Adrenal gland (tissue), 12 donors: ENCODE data around the gene GSK3A. TPM values are rescaled to one million over a fixed set of nuclear protein-coding genes. Genes with fewer than 3 reads are reported as not detected.

ENCODE experiments used
- DNase-seq, 7 donors: peaks; one replicate each; pipeline ENCODE4 v3.0.0-alpha.2; 2019 to 2020
- H3K27ac ChIP-seq, 5 donors: fragments of 200-600 bp; sonication (generic) in 4 of 5; 1 replicate in 3 of 5; 2 replicates in 2 of 5; pipeline versions ENCODE4 v1.5.1 to v1.8.0; 2016 to 2020; ENCODE audit warnings: mild to moderate bottlenecking in 1 of 5
- H3K27me3 ChIP-seq: fragments of 200-600 bp; 2 replicates; pipeline ENCODE4 v1.8.0; 2021
- H3K36me3 ChIP-seq, 2 donors: fragments of 200-600 bp; replicated peaks in 1 of 2; 1 replicate in 1 of 2; 2 replicates in 1 of 2; pipeline versions ENCODE4 v1.5.1 to v1.8.0; 2018 to 2022
- H3K4me1 ChIP-seq, 2 donors: fragments of 200-600 bp; replicated peaks in 1 of 2; 1 replicate in 1 of 2; 2 replicates in 1 of 2; pipeline versions ENCODE4 v1.5.1 to v1.8.0; 2018 to 2021
- H3K4me3 ChIP-seq, 4 donors: fragments of 200-600 bp; sonication (generic) in 3 of 4; one replicate each; pipeline ENCODE4 v1.5.1; 2016 to 2018
- H3K9me3 ChIP-seq, 3 donors: fragments of 200-600 bp; sonication (generic) in 1 of 3; replicated peaks in 1 of 3; 1 replicate in 2 of 3; 2 replicates in 1 of 3; pipeline versions ENCODE4 v1.5.1 to v1.8.0; 2016 to 2021
- POLR2A ChIP-seq, 2 donors: fragments of 450-650 bp; IDR thresholded peaks; one replicate each; pipeline ENCODE4 v1.6.1; 2017; ENCODE audit warnings: antibody characterized with exemption in 2 of 2, mild to moderate bottlenecking in 2 of 2, moderate library complexity in 1 of 2
- WGBS, 4 donors: extraction: QIAGEN DNeasy Blood & Tissue Kit in 2 of 4; methylation state at CpG; one replicate each; pipeline versions ENCODE4 v1.1.5 to v1.1.7; 2013 to 2017; 5-methylcytosine and 5-hydroxymethylcytosine counted together
- intact Hi-C, 2 donors: fragments of 100-400 bp; cut with DNase I; formaldehyde crosslinking; loops; one replicate each; pipeline versions ENCODE4 v1.14.1 to v1.15.0; 2022 to 2023
- polyA plus RNA-seq, 3 donors: library from polyadenylated mRNA; stranded (reverse); fragments of 200-250 nt in 2 of 3; fragments of 350-450 nt in 1 of 3; fragmentation: Illumina TruSeq in 1 of 3; extraction: RNeasy Lipid Tissue Mini Kit (QIAGEN cat#74804) in 1 of 3; gene quantifications; one replicate each; pipeline ENCODE4 v1.2.3, GENCODE V29; 2013 to 2014
- total RNA-seq, 9 donors: library from RNA; depleted of rRNA in 4 of 9; stranded (reverse); fragments of >200 nt in 4 of 9; fragments of 120-200 nt in 1 of 9; fragmentation: NEBNext Ultra II Directional in 1 of 9; extraction: Animal tissue kit (Norgen Biotek cat#: 25700) in 1 of 9; gene quantifications; one replicate each; pipeline versions ENCODE4 v1.1.0 to v1.2.4, GENCODE V29; 2013 to 2023
- TF ChIP-seq, protein P1 (sequence below), 6 experiments: fragments of 450-650 bp in 4 of 6; fragments of 200-600 bp in 2 of 6; sonication (generic) in 1 of 6; IDR thresholded peaks; 1 replicate in 5 of 6; 2 replicates in 1 of 6; pipeline versions ENCODE4 v1.5.1 to v1.8.0; 2016 to 2021; ENCODE audit warnings: antibody characterized with exemption in 6 of 6, mild to moderate bottlenecking in 2 of 6, moderate library complexity in 1 of 6
- donor health status: healthy with polysubstance abuse.
- donor health status: Bipolar disorder and iron deficiency.
- donor health status: DM: yes; HTN: yes; CAD: no.
- donor health status: DM: no; HTN: no; CAD: no.
- donor health status: DM: no; HTN: no; CAD: no.
- donor health status: DM: yes; HTN: yes; CAD: no.

Gene GSK3A
- total and polyA plus RNA-seq, 12 donors = 19.5 to 94.9 (median 49.7) TPM

DNA sequence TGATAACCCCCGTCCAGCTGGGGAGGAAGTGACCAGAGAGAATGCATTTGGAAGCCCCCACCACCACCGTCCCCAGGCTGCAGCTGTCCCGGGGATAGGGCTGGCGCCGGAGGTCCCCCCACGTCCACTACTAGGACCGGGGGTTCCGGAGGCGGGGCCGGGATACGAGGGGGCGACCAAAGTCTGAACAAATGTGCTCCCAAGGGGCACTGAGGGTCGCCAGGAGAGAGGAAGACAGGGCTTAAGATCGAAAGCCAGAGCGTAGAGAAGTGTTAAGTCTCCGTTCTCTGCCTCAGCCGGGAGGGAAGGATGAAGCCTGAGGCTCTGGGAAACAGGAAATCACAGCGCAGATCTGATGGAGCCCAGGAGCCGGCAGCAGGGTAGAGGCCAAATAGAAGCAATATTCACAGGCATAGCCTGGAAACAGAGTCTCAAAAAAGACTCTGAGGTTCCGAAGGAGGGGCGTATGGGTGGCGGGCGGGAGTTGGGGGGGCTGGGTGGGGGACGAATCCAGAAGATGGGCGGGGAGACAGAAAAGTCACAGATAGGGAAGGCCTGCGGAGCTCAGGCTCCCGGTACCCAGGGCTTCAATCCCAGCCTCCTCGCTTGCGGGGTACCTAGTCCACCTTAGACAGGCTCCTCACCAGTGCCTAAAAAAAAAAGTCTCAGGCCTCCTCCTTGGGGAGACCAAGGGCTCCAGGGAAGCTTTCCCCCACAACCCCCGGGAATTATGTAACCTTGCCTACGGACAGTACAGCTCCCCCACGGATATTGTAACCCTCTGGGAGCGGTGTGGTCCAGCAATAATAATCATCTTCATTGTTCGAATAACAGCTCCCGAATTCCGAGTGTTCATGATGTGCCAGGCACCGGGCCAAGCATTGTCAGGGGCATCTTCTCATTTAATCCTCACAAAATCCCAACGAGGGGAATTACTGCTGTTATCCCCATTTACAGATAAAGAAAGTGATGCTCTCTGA is 13.7 kb upstream of the GSK3A start:
- intact Hi-C loops = loop anchor here in 1 of 2 donors (2.0 kb wide), 1 partner anchor 13 kb away; the partner anchor contains the start of gene CIC
- TF ChIP-seq, protein P1, sequence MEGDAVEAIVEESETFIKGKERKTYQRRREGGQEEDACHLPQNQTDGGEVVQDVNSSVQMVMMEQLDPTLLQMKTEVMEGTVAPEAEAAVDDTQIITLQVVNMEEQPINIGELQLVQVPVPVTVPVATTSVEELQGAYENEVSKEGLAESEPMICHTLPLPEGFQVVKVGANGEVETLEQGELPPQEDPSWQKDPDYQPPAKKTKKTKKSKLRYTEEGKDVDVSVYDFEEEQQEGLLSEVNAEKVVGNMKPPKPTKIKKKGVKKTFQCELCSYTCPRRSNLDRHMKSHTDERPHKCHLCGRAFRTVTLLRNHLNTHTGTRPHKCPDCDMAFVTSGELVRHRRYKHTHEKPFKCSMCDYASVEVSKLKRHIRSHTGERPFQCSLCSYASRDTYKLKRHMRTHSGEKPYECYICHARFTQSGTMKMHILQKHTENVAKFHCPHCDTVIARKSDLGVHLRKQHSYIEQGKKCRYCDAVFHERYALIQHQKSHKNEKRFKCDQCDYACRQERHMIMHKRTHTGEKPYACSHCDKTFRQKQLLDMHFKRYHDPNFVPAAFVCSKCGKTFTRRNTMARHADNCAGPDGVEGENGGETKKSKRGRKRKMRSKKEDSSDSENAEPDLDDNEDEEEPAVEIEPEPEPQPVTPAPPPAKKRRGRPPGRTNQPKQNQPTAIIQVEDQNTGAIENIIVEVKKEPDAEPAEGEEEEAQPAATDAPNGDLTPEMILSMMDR (IDR thresholded peaks at IDR 0.05) = no peak
- peak; percentile 25 to 54 for TF ChIP-seq POLR2A (IDR thresholded peaks at IDR 0.05)
- H3K36me3 ChIP-seq = no peaks in the 10 kb centered on the region
- H3K27me3 ChIP-seq = no peaks in the 10 kb centered on the region
- peak in 6 of 7 donors; percentile 53 to 78 (median 62) for DNase-seq
- peaks cover 31 to 33% of the 10 kb centered on the region in 2 donors for H3K4me1 ChIP-seq
- 5 to 6% (median 5%) methylated on average over 32 to 38 of the region's 38 CpGs for WGBS, 4 donors
- peak overlapping the region in 3 of 4 donors; percentile 65 to 90 (median 81) for H3K4me3 ChIP-seq
- H3K27ac ChIP-seq = peak overlapping the region; percentile 54 to 100 (median 99)
- H3K9me3 ChIP-seq = no peaks in the 10 kb centered on the region

DNA sequence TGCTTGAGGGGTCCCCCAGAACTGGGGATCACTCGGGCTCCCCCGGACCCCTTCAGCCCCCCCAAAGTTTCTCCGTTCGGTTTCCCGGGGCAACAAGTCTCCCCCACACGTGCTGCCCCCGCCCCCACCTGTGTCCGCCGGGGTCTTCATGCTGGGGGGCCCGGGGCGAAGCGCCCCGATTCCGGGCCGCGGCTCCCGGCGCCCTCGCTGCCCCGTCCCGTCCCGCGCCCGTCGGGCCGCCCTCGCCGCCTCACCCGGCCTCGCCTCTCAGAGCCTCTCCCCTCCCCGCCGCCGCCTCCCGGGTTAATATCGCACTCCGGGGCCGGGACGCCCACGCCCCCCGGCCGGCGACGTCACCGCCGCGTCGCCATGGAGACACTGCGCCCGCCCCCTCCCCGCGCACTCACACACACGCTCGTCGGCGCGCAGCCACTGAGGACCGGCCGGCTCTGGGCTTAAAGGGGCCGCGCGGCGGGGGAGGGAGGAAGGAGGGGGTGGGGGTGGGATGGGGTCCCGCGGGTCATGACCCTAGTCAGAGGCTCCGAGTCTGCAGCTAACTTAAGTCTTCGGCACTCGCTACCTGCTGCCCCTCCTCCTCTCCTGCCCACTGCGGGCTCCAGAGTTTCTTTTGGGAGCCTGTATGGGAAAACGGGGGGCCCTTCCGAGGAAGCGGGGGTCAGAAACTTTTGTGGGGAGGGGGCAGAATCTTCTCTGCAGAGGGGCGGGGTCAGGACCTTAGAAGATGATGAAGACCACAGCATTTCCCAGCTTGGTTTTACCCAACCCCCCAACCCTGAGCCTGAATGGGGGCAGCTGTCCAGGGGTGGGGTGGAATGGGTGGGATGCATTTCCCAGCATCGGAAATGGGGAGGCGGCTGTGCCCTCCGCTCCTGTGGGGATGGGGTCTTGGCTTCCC is 12.7 kb upstream of the GSK3A start, which contains the start of gene ERF:
ERF (minus strand) TSS at position 279 of the 916 bp plus-strand sequence; CDS start at position 150, 129 bp downstream.
- Histone ChIP-seq H3K27ac (peak within 1 kb of the TSS; percentile 88 to 100 (median 99)), H3K36me3 (peaks cover 0 to under 1% of the 10 kb centered on the region in 2 donors), H3K9me3 (no peaks in the 10 kb centered on the region), H3K4me3 (peak within 1 kb of the TSS; percentile 65 to 90 (median 86)), H3K27me3 (no peaks in the 10 kb centered on the region), H3K4me1 (peaks cover 40 to 43% of the 10 kb centered on the region in 2 donors)
- TF ChIP-seq POLR2A (IDR thresholded peaks at IDR 0.05) = peak; percentile 97 to 99
- TF ChIP-seq, protein P1 (IDR thresholded peaks at IDR 0.05) = no peak
- WGBS, 4 donors = 0 to 3% (median 0%) methylated on average over 3 to 75 of the region's 75 CpGs
- DNase-seq = peak; percentile 93 to 97 (median 95)
- intact Hi-C loops = loop anchor here in 1 of 2 donors (2.0 kb wide), 1 partner anchor 14 kb away; the partner anchor contains the start of gene CIC

DNA sequence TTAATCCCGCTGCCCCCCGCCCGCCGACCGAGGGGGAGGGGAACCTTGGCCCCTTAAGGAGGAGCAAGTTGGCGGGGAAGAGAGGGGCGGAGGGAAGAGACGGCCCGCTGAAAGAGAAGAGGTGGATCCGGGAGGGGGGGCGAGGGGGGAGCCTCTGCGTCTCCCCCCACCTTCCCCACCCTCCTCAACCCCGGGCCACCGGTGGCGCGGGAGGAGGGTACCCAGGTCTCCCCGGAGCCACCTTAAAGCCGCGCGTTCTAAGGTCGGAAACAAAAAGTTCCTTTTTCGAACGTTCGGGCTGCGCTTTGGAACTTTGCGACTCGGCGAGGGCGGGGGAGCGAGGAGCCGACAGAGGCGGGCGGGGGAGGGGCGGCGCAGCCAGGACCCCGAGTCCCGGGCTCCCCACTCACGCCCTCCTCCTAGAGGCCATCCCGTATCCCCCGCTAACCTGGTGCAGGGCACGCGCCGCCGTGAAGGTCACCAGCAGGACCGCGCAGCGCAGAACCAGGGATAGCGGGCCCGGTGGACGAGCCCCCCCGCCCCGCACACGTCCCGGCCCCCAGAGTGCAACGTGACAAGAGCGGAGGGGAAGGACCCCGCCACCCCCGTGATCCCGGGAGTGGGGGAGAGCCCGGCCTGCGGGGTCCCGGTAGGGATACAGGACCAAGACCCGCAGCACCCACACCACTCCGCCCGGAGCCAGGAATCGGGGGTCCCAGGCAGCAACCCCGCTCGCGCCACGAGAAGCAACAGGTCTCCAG is 11.9 kb upstream of the GSK3A start:
- WGBS, 4 donors = 0 to 4% (median 1%) methylated on average over 4 to 69 of the region's 70 CpGs
- peak; percentile 67 to 85 (median 80) for DNase-seq
- intact Hi-C loops = loop anchor here in 1 of 2 donors (2.0 kb wide), 1 partner anchor 15 kb away; the partner anchor contains the start of gene CIC

More for the DNA sequence above, 11.9 kb upstream of the GSK3A start:
- TF ChIP-seq, protein P1 (IDR thresholded peaks at IDR 0.05) = peak in 1 of 6 experiments; percentile 11
- peak in 1 of 2 donors; percentile 49 for TF ChIP-seq POLR2A (IDR thresholded peaks at IDR 0.05)
- H3K27ac ChIP-seq = peak overlapping the region; percentile 88 to 100 (median 99)
- H3K9me3 ChIP-seq = no peaks in the 10 kb centered on the region
- peaks cover 44 to 51% of the 10 kb centered on the region in 2 donors for H3K4me1 ChIP-seq
- peak overlapping the region; percentile 62 to 90 (median 86) for H3K4me3 ChIP-seq
- no peaks in the 10 kb centered on the region for H3K27me3 ChIP-seq
- H3K36me3 ChIP-seq = peaks cover 0 to 9% of the 10 kb centered on the region in 2 donors
